Stimulated activated CD4-positive, alpha-beta T cell treated with anti-CD3 and anti-CD28 coated beads, Interleukin-2, amount 100 ng/mL, for 48 hours (primary cell): ENCODE results near the gene PIGO.

Experiments used
- DNase-seq, 2 donors: peaks; one replicate each; pipeline ENCODE4 v3.0.0-alpha.2; 2020

Gene PIGO

DNA sequence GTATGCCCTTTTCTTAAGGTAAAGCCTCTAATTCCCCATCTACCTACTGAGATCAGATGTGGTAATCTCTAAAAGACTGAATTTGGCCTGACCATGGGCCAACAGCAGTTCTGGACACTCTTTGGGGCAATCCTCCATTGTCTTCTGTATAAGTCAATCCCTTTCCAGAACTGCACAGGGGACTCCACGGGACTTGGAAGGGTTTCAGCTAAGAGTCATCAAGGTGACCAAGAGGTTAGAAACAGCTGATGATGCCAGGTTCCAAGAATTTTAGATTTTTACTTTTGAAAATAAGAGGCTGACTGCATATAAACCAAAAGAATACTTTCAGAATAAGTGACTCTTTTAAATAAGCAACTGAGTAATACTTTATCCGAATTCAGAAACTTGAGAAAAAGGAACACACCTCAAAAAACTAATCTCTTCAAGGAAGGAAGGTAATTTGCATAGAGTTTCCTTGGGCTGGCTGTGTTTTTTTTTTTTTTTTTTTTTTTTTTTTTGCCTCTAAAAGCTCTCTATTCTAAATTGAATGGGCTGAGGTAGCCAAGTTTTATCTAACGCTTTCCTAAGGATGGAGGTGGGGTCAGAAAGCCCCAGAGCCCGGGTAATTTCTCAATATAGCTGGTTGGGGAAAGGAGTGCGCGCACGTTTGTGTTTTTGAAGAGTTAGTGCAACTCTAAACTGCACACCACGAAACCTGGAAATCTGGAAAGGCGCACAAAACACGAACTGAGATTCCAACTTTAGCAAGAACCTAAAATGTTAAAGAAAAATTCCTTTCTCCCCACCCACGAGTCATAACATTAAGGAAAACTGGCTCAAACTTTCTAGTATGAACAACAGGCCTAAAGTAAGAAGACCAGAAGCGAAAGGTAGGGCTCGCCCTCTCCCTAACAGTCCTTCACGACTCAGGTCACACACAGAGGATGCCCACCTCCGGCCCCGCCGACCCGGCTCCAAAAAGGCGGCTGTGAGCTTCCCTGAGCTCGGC is 25.3 kb downstream of the PIGO start:
- no peak for DNase-seq

DNA sequence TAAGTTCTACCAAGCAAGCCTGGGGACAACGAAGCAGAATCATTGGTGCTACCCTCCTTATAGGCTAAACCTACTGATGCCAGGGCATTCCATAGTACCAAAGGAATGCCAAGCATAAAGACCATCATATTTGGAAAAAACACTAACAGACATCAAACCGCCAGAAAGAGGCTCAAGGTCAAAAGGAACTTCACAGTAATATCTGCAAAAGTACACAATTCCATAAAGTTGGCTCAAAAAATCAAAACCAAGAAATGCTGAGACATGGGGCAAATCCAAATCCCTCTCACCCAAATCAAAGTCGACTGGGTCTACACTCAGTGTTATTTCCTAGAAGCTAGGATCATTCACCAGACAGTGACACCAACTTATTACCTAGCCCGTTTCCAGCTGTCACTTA is 27.4 kb downstream of the PIGO start:
- no peak for DNase-seq

DNA sequence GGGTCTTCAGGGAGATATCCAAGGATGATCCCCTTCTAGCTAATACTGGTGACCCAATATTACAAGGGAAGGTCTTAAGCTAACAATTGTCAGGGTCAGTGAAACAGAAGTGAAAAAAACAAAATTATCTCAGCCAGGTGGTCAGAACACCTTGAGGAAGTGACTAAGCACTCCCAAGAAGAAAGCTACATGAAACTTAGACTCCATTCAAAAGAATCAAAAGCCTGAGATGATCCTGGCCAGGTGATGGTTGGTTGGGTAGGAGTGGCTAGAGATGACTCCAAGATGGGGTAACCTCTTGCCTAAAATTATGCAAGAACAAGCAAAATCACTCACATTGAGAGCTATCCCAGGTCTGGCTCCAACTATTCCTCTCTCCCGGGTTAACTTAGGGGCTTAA is 29.3 kb downstream of the PIGO start:
- DNase-seq: no peak

DNA sequence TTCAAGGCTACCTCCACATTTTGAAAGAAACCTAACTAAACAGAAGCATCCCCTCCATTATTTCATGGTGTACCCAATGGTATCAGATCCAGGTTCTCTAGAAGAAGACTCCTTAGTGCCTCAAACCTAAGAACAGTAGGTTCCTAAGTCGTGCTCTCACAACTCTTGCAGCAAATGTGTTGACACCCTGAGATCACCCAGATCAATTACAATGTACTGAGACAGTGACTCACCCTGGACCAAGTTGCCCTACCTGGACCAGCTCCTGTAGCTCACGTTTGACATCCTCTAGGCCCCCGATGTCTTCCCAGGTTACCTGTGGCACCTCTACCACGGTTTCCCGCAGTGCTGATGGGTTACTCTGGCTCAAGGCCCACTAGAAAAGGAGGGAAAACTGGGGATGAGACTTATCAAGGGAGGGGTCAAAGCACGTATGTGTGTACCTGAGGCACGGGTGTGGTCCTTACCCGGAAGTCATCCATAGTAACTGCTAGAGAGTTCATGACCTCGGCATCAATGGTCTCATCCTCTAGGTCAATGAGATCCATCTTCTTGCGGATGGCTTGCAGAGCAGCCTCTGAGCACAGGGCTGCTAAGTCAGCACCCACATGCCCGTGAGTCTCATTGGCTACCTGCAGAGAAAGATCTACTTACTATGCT is 35.7 kb downstream of the PIGO start:
- DNase-seq: no peak

DNA sequence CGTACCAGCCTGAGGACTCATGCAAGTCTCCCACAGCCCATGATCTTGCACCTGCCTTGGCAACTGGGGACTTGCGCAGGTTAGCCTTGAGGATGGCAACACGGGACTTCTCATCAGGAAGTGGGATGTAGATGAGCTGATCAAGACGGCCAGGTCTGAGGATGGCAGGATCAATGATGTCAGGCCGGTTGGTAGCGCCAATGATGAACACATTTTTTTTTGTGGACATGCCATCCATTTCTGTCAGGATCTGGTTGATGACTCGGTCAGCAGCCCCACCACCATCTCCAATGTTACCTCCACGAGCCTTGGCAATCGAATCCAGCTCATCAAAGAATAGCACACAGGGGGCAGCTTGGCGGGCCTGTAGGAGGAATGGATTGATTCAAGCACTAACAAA is 37.0 kb downstream of the PIGO start:
- DNase-seq: no peak

DNA sequence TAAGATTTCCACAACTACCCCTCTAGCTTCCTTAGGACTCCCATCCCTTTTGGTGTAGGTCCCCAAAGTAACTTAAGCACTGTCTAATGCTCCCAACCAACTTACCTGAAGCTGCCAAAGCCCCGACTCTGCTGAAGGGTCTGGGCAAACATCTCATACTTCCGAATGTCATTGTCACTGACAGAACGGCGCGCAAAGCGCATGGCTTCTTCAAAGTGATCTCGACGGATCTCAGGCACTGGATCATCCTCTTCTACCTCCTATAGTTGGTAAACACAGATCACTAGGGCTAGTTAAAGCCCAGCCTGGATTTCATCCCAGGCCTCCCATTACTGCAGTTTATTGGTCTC is 39.1 kb downstream of the PIGO start:
- no peak for DNase-seq

DNA sequence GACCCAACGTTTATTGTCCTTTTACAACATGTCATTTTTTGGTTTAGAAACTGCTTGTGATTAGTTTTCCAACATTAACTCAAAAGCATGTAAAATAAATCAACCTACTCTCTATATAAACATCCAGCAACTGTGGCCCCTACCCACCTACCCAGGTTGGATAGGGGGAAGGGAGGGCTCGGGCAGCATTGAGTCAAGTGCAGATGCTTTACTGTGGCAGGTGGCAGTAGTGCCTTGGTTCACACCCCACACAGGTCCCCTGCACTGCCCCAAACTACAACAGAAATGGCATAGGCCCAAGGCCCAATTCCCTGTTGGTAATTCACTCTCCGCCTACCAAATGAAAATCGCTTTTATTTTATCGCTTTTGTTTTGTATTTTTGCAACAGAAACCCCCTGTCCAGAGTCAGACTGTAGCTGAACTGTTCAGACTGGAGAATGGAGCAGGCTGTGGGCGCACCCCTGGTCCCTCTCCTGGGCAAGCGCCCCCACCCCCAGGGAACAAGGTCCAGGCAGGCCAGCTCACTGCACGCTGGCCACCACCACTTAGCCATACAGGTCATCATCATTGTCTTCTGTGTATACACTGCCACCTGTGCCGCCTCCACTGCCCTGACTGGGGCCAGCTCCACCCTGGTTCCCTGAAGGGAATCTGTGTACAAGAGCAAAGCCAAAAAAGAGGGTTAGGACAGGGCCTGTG is 39.7 kb downstream of the PIGO start:
- DNase-seq: no peak

DNA sequence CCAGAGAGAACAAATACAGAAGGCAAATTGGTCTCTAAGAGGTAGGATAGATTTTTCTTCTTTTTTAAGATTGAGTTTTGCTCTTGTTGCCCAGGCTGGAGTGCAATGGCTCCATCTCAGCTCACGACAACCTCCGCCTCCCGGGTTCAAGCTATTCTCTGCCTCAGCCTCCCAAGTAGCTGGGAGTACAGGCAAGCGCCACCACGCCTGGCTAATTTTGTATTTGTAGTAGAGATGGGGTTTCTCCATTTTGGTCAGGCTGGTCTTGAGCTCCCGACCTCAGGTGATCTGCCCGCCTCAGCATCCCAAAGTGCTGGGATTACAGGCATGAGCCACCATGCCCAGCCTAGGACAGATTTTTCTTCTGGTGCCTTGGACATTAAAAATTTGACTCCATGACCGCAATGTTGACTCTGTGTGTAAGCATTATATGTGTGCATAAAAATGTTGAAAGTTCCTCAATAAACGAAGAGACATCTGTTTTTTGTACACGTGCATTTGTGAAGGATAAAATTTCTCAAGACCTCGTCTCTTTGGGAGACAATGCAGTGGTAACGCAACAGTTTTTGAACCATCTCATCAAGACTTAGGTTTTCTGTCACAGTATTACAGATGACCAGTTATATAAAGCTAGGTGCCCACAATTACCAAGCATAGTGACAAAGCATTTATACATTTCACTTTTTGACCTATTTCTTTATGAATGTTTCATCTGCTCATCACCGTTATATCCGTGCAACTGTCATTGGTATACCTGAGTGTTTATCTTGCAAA is 41.3 kb downstream of the PIGO start:
- DNase-seq: no peak

DNA sequence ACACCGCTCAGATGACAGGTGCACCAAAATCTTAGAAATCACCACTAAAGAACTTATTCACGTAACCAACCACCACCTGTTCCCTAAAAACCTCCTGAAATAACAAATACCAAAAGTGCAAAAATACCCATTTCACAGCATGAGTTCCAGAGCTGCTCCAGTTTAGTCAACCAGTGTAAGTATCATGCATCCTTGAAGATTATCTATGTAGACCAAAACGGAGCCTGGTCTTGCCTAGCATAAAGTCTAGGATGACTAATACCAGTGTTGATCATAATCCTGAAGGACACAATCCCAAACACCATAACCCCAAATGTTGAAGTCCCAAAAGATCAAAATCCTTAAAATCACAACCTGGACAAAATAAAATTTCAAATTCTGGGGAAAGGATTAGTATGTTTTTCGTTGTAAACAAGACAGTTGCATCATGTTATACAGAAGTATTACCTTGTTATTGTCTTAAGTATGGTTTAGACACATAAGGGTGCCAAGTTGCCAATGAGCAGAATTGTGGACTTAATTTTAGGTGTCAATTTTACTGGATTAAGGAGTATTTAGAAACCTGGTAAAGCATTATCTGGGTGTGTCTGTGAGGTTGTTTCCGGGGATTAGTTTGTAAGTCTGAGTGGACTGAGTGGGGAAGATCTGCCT is 42.1 kb downstream of the PIGO start:
- DNase-seq: no peak

DNA sequence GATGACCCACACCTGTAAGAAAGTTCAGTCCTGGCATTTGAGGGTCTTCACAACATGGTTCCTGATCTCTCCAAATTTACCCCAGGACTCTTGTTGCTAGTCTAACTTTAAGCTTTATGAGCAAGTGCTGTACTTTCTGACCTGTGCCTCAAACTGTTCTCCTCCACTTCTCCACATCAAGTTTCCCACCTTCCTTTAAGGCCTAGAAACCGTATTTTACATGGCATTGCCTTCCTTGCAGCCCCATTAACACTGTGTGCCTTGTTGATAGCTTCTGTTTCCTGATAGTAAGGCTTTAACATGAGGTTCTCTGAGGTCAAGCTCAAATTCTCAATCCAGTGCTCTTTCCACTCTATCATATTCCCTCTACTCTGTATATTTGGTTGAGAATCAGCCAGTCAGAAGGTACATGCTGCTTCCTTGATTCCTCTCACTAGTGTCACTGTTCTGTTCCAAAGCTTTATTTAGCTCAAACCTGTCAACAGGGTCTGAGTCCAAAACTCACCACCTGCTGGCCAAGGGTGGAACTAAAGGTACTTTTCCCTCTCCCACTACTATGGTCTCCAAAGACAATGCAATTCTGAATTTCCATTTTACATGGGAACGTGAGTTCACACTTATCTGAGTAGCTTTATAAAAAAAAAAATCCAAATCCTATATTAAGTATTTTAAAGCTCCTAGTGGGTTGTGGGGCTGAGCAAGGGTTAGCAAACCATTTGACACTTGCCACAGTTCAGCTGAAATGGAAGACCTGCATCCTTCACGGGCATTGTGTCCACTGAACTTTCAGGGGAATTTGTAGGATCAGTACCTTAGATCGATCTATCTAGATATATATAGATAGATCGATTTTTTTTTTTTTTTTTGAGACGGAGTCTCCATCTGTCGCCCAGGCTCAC is 45.1 kb downstream of the PIGO start:
- peak; percentile 37 to 52 for DNase-seq

DNA sequence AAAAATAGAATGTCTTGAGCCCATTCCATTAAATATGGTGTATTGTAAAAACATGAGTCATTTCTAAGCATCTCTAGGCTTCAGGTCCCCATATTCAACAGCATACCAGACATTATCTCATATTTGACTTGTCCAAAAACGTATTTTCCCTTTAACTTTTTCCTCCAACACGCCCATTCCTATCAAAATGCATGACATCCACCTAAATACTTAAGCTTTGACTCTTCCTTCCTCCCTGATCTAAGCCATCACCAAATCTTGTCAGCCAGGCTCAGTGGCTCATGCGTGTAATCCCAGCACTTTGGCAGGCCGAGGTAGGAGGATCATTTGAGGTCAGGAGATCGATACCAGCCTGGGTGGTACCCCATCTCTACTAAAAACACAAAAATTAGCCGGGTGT is 47.9 kb downstream of the PIGO start:
- no peak for DNase-seq

DNA sequence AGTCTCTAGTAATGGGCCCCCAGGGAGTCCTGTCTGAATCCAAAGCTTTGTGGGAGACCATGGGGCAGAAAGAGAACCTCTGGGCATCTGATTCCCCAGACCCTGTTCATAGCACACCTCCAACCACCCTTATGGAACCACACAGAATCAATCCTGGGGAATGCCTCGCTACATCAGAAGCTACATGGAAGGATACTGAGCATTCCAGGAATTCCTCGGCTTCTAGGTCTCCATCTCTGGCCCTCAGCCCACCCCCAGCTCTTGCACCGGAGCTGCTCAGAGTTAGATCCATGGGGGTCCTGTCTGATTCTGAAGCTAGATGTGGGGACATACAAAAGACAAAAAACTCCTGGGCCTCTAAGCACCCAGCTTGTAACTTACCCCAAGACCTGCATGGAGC is 52.3 kb downstream of the PIGO start:
- no peak for DNase-seq

DNA sequence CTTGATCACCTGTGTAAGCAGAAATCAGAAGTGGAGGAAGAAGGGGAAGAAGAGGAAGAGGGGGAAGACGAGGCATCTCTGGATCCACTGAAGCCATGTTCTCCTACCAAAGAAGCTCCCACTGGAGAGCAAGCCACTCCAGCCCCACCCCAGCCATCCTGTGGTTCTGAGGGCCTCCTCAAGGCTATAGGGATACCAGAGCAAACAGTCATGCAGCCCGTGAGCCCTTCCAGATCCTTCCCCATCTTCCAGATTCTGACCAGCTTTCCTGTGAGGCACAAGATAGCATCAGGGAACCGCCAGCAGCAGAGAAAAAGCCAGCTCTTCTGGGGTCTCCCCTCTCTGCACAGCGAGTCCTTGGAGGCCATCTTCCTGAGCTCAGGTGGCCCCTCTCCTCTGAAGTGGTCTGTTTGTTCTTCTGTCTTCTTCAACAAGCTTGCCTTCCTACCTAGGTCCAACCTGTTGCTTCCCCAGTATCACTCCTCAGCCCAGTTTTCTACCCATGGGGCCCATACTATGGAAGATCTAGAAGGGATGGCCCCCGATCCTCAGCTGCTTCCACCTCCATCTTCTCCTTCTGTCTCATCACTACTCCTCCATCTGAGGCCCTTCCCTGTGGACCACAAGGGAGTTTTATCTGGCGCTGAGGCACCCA is 53.4 kb downstream of the PIGO start:
- DNase-seq: no peak

DNA sequence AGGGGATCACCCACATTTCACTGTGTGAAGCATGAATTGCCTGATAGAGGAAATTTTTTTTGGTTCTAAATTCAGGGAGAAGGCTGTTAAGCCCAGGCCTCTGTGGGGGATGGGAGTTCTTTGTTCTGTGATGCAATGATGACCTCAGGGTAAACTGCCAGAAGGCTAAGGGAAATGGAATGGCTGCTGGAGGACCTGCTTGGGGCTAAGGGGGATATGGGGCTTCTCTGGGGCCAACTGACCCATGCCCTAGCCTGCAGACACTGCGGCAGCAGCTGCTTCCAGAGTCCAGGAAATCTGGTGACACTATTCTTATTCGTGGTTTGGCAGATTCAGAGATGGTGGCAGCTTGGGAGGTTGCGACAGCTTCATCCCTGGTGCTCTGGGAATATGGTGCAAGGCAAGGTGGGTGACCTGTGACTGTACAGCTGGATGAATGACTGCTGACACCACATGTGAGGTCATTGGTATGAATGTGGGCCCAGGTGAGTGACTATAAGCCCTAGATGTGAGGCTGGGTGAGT is 54.2 kb downstream of the PIGO start:
- no peak for DNase-seq
